ENCODE results near the gene PPM1J. TPM values are rescaled to one million over a fixed set of nuclear protein-coding genes. Genes with fewer than 3 reads are reported as not detected.
A peak's percentile ranks its signal among the peaks of the same experiment; 100 is the strongest.

The PPM1J gene
- total and polyA plus RNA-seq, 2 of the 13 experiments (the other 11 are each of a cell fraction or from before 2014, with no cell fraction given) = 0.07 to 0.22 TPM

DNA sequence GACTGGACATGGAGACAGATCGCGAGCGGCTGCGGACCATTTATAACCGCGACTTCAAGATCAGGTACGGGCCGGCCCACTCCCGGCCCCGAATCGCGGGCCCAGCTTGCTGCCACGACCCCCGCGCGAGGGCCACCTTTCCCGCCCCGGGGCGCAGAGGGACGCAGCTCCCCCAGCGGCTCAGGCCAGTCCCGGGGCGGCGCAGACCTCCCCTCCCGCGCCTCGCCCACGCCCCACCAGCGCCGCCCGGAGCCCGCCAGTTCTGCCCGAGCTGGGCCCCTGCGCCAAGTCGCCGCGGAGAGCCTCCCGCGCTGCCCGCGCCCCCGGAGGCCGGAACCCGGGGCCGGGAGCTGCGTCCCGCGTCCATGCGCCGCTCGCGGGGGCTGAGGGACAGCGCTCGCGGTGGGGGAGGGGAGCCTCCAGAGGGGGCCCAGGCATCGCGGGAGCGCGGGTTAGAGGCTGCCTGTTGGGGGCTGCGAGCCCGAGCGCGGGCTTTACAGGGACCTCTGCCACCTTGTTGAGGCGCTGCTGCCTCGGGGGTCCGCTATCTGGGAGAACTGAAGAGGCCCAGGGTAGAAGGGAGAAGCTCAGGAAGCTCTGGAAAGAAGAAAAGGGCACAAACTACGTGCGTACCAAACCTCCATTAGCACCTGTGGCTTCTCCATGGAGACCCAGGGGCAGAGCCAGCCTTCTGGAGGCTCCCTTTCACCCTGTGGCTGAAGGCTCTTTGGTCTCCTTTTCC, 40.0 kb downstream of the PPM1J start (continued):
- no peak for TF ChIP-seq HNF4G (IDR thresholded peaks at IDR 0.05; ENCODE audit: borderline replicate concordance, low read depth, low read length)
- no peak for TF ChIP-seq HNF4G (CRISPR knock-in tag; IDR thresholded peaks at IDR 0.05; ENCODE audit: borderline replicate concordance, low read depth)
- TF ChIP-seq SALL2 (CRISPR knock-in tag; IDR thresholded peaks at IDR 0.05) = 0 out of 2 replicates have a peak, but pooled peaks have one; percentile 30
- TF ChIP-seq CEBPG (CRISPR knock-in tag; IDR thresholded peaks at IDR 0.05) = no peak
- no peak; the same call in 1 of the 2 replicates for TF ChIP-seq MYC (CRISPR knock-in tag; IDR thresholded peaks at IDR 0.05; ENCODE audit: borderline replicate concordance)
- TF ChIP-seq ZNF724P (CRISPR knock-in tag; IDR thresholded peaks at IDR 0.05; ENCODE audit: borderline replicate concordance) = no peak
- TF ChIP-seq ZNF460 (CRISPR knock-in tag; IDR thresholded peaks at IDR 0.05; ENCODE audit: borderline replicate concordance) = no peak
- TF ChIP-seq ZBTB21 (CRISPR knock-in tag; IDR thresholded peaks at IDR 0.05) = no peak
- TF ChIP-seq NKX3-1 (CRISPR knock-in tag; IDR thresholded peaks at IDR 0.05) = 0 out of 2 replicates have a peak, but pooled peaks have one; percentile 8
- no peak for TF ChIP-seq IRX3 (CRISPR knock-in tag; IDR thresholded peaks at IDR 0.05; ENCODE audit: borderline replicate concordance, low read depth)
- 0 out of 2 replicates have a peak, but pooled peaks have one; percentile 0 for TF ChIP-seq TAF1 (CRISPR knock-in tag; IDR thresholded peaks at IDR 0.05)
- no peak for TF ChIP-seq REXO4 (CRISPR knock-in tag; IDR thresholded peaks at IDR 0.05; ENCODE audit: borderline replicate concordance)
- no peak; the same call in 1 of the 2 replicates for TF ChIP-seq ARID4A (CRISPR knock-in tag; IDR thresholded peaks at IDR 0.05; ENCODE audit: borderline replicate concordance)
- TF ChIP-seq ZNF558 (CRISPR knock-in tag; IDR thresholded peaks at IDR 0.05; ENCODE audit: borderline replicate concordance) = 0 out of 2 replicates have a peak, but pooled peaks have one; percentile 74
- TF ChIP-seq ATRX (CRISPR knock-in tag; IDR thresholded peaks at IDR 0.05; ENCODE audit: borderline replicate concordance) = no peak
- TF ChIP-seq SMAD3 (CRISPR knock-in tag; IDR thresholded peaks at IDR 0.05) = no peak
- 0 out of 2 replicates have a peak, but pooled peaks have one; percentile 46 for TF ChIP-seq ZFP36L1 (CRISPR knock-in tag; IDR thresholded peaks at IDR 0.05)
- no peak for TF ChIP-seq EP300 (IDR thresholded peaks at IDR 0.05; ENCODE audit: low read depth in 2 of 2, low read length in 2 of 2)
- no peak for TF ChIP-seq EP300 (CRISPR knock-in tag; IDR thresholded peaks at IDR 0.05; ENCODE audit: borderline replicate concordance)
- no peak for TF ChIP-seq ZMYM2 (CRISPR knock-in tag; IDR thresholded peaks at IDR 0.05)
- TF ChIP-seq SMAD1 (CRISPR knock-in tag; IDR thresholded peaks at IDR 0.05; ENCODE audit: borderline replicate concordance, low read depth) = no peak
- peak; percentile 74 for TF ChIP-seq ZSCAN25 (CRISPR knock-in tag; IDR thresholded peaks at IDR 0.05)
- no peak for TF ChIP-seq CBFB (CRISPR knock-in tag; IDR thresholded peaks at IDR 0.05)
- no peak for TF ChIP-seq ZNF333 (CRISPR knock-in tag; IDR thresholded peaks at IDR 0.05; ENCODE audit: borderline replicate concordance)
- no peak for TF ChIP-seq TAF15 (IDR thresholded peaks at IDR 0.05; ENCODE audit: low read depth, low read length, poor library complexity, severe bottlenecking)
- TF ChIP-seq ZC3H13 (CRISPR knock-in tag; IDR thresholded peaks at IDR 0.05) = no peak

All from HepG2 (cell line).